ENCODE results near the gene RIC8B.

Gene RIC8B

GRCh38 chr12:106851306-106851705 is 76.8 kb downstream of the RIC8B start:
- no peak for DNase-seq
- in situ Hi-C loops (cut with HindIII; ENCODE audit: low pct_ligation_motif_present, low pct_unique_long_range_greater_than_20kb, low sequenced_read_pairs), result no loop called here

- in situ Hi-C loops (cut with HindIII; ENCODE audit: low pct_ligation_motif_present, low pct_unique_long_range_greater_than_20kb, low sequenced_read_pairs), result no loop called here
- DNase-seq, result no peak
Observed at GRCh38 chr12:106854723-106855122, 80.2 kb downstream of the RIC8B start.

- in situ Hi-C loops (cut with HindIII; ENCODE audit: low pct_ligation_motif_present, low pct_unique_long_range_greater_than_20kb, low sequenced_read_pairs), result no loop called here
- no peak for DNase-seq
Observed at GRCh38 chr12:106855221-106855758, 80.8 kb downstream of the RIC8B start.

GRCh38 chr12:106861984-106862916 is 87.8 kb downstream of the RIC8B start:
- in situ Hi-C loops (cut with HindIII; ENCODE audit: low pct_ligation_motif_present, low pct_unique_long_range_greater_than_20kb, low sequenced_read_pairs), result no loop called here
- DNase-seq, result no peak

- in situ Hi-C loops (cut with HindIII; ENCODE audit: low pct_ligation_motif_present, low pct_unique_long_range_greater_than_20kb, low sequenced_read_pairs), result no loop called here
- no peak for DNase-seq
Observed at GRCh38 chr12:106863189-106863588, 88.7 kb downstream of the RIC8B start.

- DNase-seq, result no peak
- in situ Hi-C loops (cut with HindIII; ENCODE audit: low pct_ligation_motif_present, low pct_unique_long_range_greater_than_20kb, low sequenced_read_pairs), result no loop called here
Observed at GRCh38 chr12:106865683-106866082, 91.2 kb downstream of the RIC8B start.

- DNase-seq, result no peak
- in situ Hi-C loops (cut with HindIII; ENCODE audit: low pct_ligation_motif_present, low pct_unique_long_range_greater_than_20kb, low sequenced_read_pairs), result no loop called here
Observed at GRCh38 chr12:106866426-106867080, 92.1 kb downstream of the RIC8B start.

GRCh38 chr12:106867651-106868050 is 93.2 kb downstream of the RIC8B start:
- DNase-seq, result no peak
- in situ Hi-C loops (cut with HindIII; ENCODE audit: low pct_ligation_motif_present, low pct_unique_long_range_greater_than_20kb, low sequenced_read_pairs), result no loop called here

- DNase-seq, result no peak
- in situ Hi-C loops (cut with HindIII; ENCODE audit: low pct_ligation_motif_present, low pct_unique_long_range_greater_than_20kb, low sequenced_read_pairs), result no loop called here
Observed at GRCh38 chr12:106868982-106869700, 94.7 kb downstream of the RIC8B start.

- DNase-seq, result no peak
- in situ Hi-C loops (cut with HindIII; ENCODE audit: low pct_ligation_motif_present, low pct_unique_long_range_greater_than_20kb, low sequenced_read_pairs), result no loop called here
Observed at GRCh38 chr12:106870116-106870515, 95.6 kb downstream of the RIC8B start.

GRCh38 chr12:106871477-106871876 is 97.0 kb downstream of the RIC8B start:
- no peak for DNase-seq
- in situ Hi-C loops (cut with HindIII; ENCODE audit: low pct_ligation_motif_present, low pct_unique_long_range_greater_than_20kb, low sequenced_read_pairs), result no loop called here

- in situ Hi-C loops (cut with HindIII; ENCODE audit: low pct_ligation_motif_present, low pct_unique_long_range_greater_than_20kb, low sequenced_read_pairs), result no loop called here
- no peak for DNase-seq
Observed at GRCh38 chr12:106873983-106874382, 99.5 kb downstream of the RIC8B start.

GRCh38 chr12:106878804-106879203 is 104.3 kb downstream of the RIC8B start:
- no peak for DNase-seq
- in situ Hi-C loops (cut with HindIII; ENCODE audit: low pct_ligation_motif_present, low pct_unique_long_range_greater_than_20kb, low sequenced_read_pairs), result no loop called here

GRCh38 chr12:106879612-106880011 is 105.1 kb downstream of the RIC8B start:
- no peak for DNase-seq
- in situ Hi-C loops (cut with HindIII; ENCODE audit: low pct_ligation_motif_present, low pct_unique_long_range_greater_than_20kb, low sequenced_read_pairs), result no loop called here

- in situ Hi-C loops (cut with HindIII; ENCODE audit: low pct_ligation_motif_present, low pct_unique_long_range_greater_than_20kb, low sequenced_read_pairs), result no loop called here
- DNase-seq, result no peak
Observed at GRCh38 chr12:106883426-106883825, 108.9 kb downstream of the RIC8B start.

GRCh38 chr12:106885026-106885425 is 110.5 kb downstream of the RIC8B start:
- DNase-seq, result no peak
- in situ Hi-C loops (cut with HindIII; ENCODE audit: low pct_ligation_motif_present, low pct_unique_long_range_greater_than_20kb, low sequenced_read_pairs), result no loop called here

- no peak for DNase-seq
- in situ Hi-C loops (cut with HindIII; ENCODE audit: low pct_ligation_motif_present, low pct_unique_long_range_greater_than_20kb, low sequenced_read_pairs), result no loop called here
Observed at GRCh38 chr12:106885541-106886249, 111.2 kb downstream of the RIC8B start.

- in situ Hi-C loops (cut with HindIII; ENCODE audit: low pct_ligation_motif_present, low pct_unique_long_range_greater_than_20kb, low sequenced_read_pairs), result no loop called here
- no peak for DNase-seq
Observed at GRCh38 chr12:106886932-106887331, 112.5 kb downstream of the RIC8B start.
